Effector memory CD8-positive, alpha-beta T cell (primary cell): ENCODE measurements around the gene CLDN34.

Source experiments
- ATAC-seq: fragments of 150-1000 bp; cut with Tn5 transposase; replicated peaks from 2 replicates; pipeline ENCODE4 v1.10.0; 2021; ENCODE audit warnings: mild to moderate bottlenecking, moderate library complexity
- DNase-seq, 3 experiments: peaks; one replicate each; pipeline ENCODE4 v3.0.0; 2021
- H3K27ac Mint-ChIP-seq, 2 donors: one replicate each; pipeline ENCODE4 v1.8.0; 2022; ENCODE audit warnings: mild to moderate bottlenecking in 2 of 2, mixed read lengths in 2 of 2, moderate library complexity in 2 of 2
- H3K27me3 Mint-ChIP-seq, 2 donors: one replicate each; pipeline ENCODE4 v1.8.0; 2022; ENCODE audit warnings: mixed read lengths in 2 of 2
- H3K36me3 Mint-ChIP-seq: one replicate; pipeline ENCODE4 v1.8.0; 2022; ENCODE audit warnings: mild to moderate bottlenecking, moderate library complexity, mixed read lengths; ENCODE audit not compliant: insufficient read depth
- H3K4me1 Mint-ChIP-seq, 2 donors: one replicate each; pipeline ENCODE4 v1.8.0; 2022; ENCODE audit warnings: low read depth in 2 of 2, mixed read lengths in 2 of 2
- H3K4me3 Mint-ChIP-seq, 2 donors: one replicate each; pipeline ENCODE4 v1.8.0; 2022; ENCODE audit warnings: mild to moderate bottlenecking in 2 of 2, mixed read lengths in 2 of 2, moderate library complexity in 2 of 2
- H3K9me3 Mint-ChIP-seq, 2 donors: one replicate each; pipeline ENCODE4 v1.8.0; 2022; ENCODE audit warnings: mixed read lengths in 2 of 2
- total RNA-seq, 9 experiments: gene quantifications; one replicate each; lab custom pipeline; 2026; lab: John Stamatoyannopoulos, UW

CLDN34 gene
- 0 reads per million in 9 experiments for total RNA-seq

- no peak within 1 kb of the TSS for H3K4me3 Mint-ChIP-seq
- H3K27ac Mint-ChIP-seq, result no peak within 1 kb of the TSS
- no peak for ATAC-seq
- no peaks in the 10 kb centered on the region for H3K36me3 Mint-ChIP-seq
- H3K27me3 Mint-ChIP-seq, result peaks cover 7 to 13% of the 10 kb centered on the region in 2 donors
- H3K9me3 Mint-ChIP-seq, result no peaks in the 10 kb centered on the region
- no peak for DNase-seq
- peaks cover 0 to 2% of the 10 kb centered on the region in 2 donors for H3K4me1 Mint-ChIP-seq
These were observed at the start of gene CLDN34 for GRCh38 chrX:9966775-9967408. CLDN34 (plus strand) TSS chrX:9967358; CDS start chrX:9967358, 0 bp downstream.

GRCh38 chrX:9917861-9918260 lies 49.3 kb upstream of the CLDN34 start:
- Mint-ChIP-seq H3K9me3 (no peaks in the 10 kb centered on the region), H3K27me3 (peaks cover 0 to 6% of the 10 kb centered on the region in 2 donors), H3K4me1 (no peaks in the 10 kb centered on the region), H3K4me3 (no peak overlapping the region), H3K27ac (no peak overlapping the region), H3K36me3 (no peaks in the 10 kb centered on the region)
- ATAC-seq (no peak), DNase-seq (no peak)

- Mint-ChIP-seq H3K27me3 (peaks cover 0 to 6% of the 10 kb centered on the region in 2 donors), H3K4me3 (no peak overlapping the region), H3K36me3 (no peaks in the 10 kb centered on the region), H3K27ac (no peak overlapping the region), H3K4me1 (no peaks in the 10 kb centered on the region), H3K9me3 (no peaks in the 10 kb centered on the region)
- no peak for ATAC-seq
- no peak for DNase-seq
These were observed 47.5 kb upstream of the CLDN34 start for GRCh38 chrX:9919632-9920172.

GRCh38 chrX:9921407-9921806 lies 45.8 kb upstream of the CLDN34 start:
- H3K27ac Mint-ChIP-seq, result no peak overlapping the region
- H3K4me3 Mint-ChIP-seq, result no peak overlapping the region
- no peaks in the 10 kb centered on the region for H3K9me3 Mint-ChIP-seq
- no peaks in the 10 kb centered on the region for H3K36me3 Mint-ChIP-seq
- H3K4me1 Mint-ChIP-seq, result no peaks in the 10 kb centered on the region
- DNase-seq (no peak), ATAC-seq (no peak)
- peaks cover 0 to 6% of the 10 kb centered on the region in 2 donors for H3K27me3 Mint-ChIP-seq

- H3K9me3 Mint-ChIP-seq, result no peaks in the 10 kb centered on the region
- H3K36me3 Mint-ChIP-seq, result no peaks in the 10 kb centered on the region
- no peak for ATAC-seq
- no peaks in the 10 kb centered on the region for H3K4me1 Mint-ChIP-seq
- no peak overlapping the region for H3K4me3 Mint-ChIP-seq
- no peak for DNase-seq
- H3K27me3 Mint-ChIP-seq, result peaks cover 4 to 6% of the 10 kb centered on the region in 2 donors
- no peak overlapping the region for H3K27ac Mint-ChIP-seq
These were observed 43.8 kb upstream of the CLDN34 start for GRCh38 chrX:9923357-9923756.

GRCh38 chrX:9926002-9926401 lies 41.2 kb upstream of the CLDN34 start:
- no peak for DNase-seq
- Mint-ChIP-seq H3K4me3 (no peak overlapping the region), H3K9me3 (no peaks in the 10 kb centered on the region), H3K36me3 (no peaks in the 10 kb centered on the region), H3K27ac (no peak overlapping the region), H3K27me3 (peaks cover 0 to 12% of the 10 kb centered on the region in 2 donors), H3K4me1 (no peaks in the 10 kb centered on the region)
- no peak for ATAC-seq

- Mint-ChIP-seq H3K36me3 (no peaks in the 10 kb centered on the region), H3K27me3 (peaks cover 0 to 12% of the 10 kb centered on the region in 2 donors), H3K9me3 (no peaks in the 10 kb centered on the region), H3K4me3 (no peak overlapping the region), H3K27ac (no peak overlapping the region), H3K4me1 (no peaks in the 10 kb centered on the region)
- ATAC-seq, result no peak
- no peak for DNase-seq
These were observed 39.3 kb upstream of the CLDN34 start for GRCh38 chrX:9927698-9928482.

GRCh38 chrX:9935436-9935835 lies 31.7 kb upstream of the CLDN34 start:
- Mint-ChIP-seq H3K9me3 (no peaks in the 10 kb centered on the region), H3K27me3 (peaks cover 5 to 6% of the 10 kb centered on the region in 2 donors), H3K36me3 (no peaks in the 10 kb centered on the region), H3K4me1 (peaks cover 0 to 2% of the 10 kb centered on the region in 2 donors), H3K27ac (no peak overlapping the region), H3K4me3 (no peak overlapping the region)
- ATAC-seq (no peak), DNase-seq (no peak)

- H3K27me3 Mint-ChIP-seq, result peaks cover 5 to 6% of the 10 kb centered on the region in 2 donors
These were observed 29.4 kb upstream of the CLDN34 start for GRCh38 chrX:9937761-9938160.

GRCh38 chrX:9938516-9938915 lies 28.6 kb upstream of the CLDN34 start:
- ATAC-seq, result no peak
- DNase-seq, result no peak
- H3K4me3 Mint-ChIP-seq, result no peak overlapping the region
- H3K36me3 Mint-ChIP-seq, result peaks cover 2% of the 10 kb centered on the region
- H3K27ac Mint-ChIP-seq, result no peak overlapping the region
- H3K27me3 Mint-ChIP-seq, result peaks cover 5 to 6% of the 10 kb centered on the region in 2 donors
- peaks cover 5 to 13% of the 10 kb centered on the region in 2 donors for H3K4me1 Mint-ChIP-seq
- H3K9me3 Mint-ChIP-seq, result no peaks in the 10 kb centered on the region

More at GRCh38 chrX:9937761-9938160, 29.4 kb upstream of the CLDN34 start:
- Mint-ChIP-seq H3K9me3 (no peaks in the 10 kb centered on the region), H3K36me3 (peaks cover 2% of the 10 kb centered on the region), H3K4me3 (no peak overlapping the region), H3K4me1 (peaks cover 5 to 10% of the 10 kb centered on the region in 2 donors), H3K27ac (no peak overlapping the region)
- ATAC-seq, result no peak
- DNase-seq, result no peak

- ATAC-seq, result no peak
- Mint-ChIP-seq H3K27ac (no peak overlapping the region), H3K27me3 (peaks cover 0 to 6% of the 10 kb centered on the region in 2 donors), H3K4me1 (peaks cover 5 to 13% of the 10 kb centered on the region in 2 donors), H3K36me3 (peaks cover 2% of the 10 kb centered on the region), H3K9me3 (no peaks in the 10 kb centered on the region), H3K4me3 (peak overlapping the region in 1 of 2 donors; percentile 71)
- DNase-seq, result no peak
These were observed 26.7 kb upstream of the CLDN34 start for GRCh38 chrX:9940421-9940820.

GRCh38 chrX:9942086-9942485 lies 25.1 kb upstream of the CLDN34 start:
- peaks cover 2% of the 10 kb centered on the region for H3K36me3 Mint-ChIP-seq
- peak; percentile 94 for ATAC-seq
- H3K27ac Mint-ChIP-seq, result peak overlapping the region in 1 of 2 donors; percentile 67
- H3K27me3 Mint-ChIP-seq, result peaks cover 0 to under 1% of the 10 kb centered on the region in 2 donors
- no peaks in the 10 kb centered on the region for H3K9me3 Mint-ChIP-seq
- H3K4me3 Mint-ChIP-seq, result peak overlapping the region; percentile 55 to 71
- DNase-seq, result peak; percentile 16 to 22 (median 19)
- peaks cover 5 to 13% of the 10 kb centered on the region in 2 donors for H3K4me1 Mint-ChIP-seq

- DNase-seq (no peak), ATAC-seq (no peak)
- Mint-ChIP-seq H3K27me3 (peaks cover 0 to 6% of the 10 kb centered on the region in 2 donors), H3K36me3 (peaks cover 2% of the 10 kb centered on the region), H3K4me3 (no peak overlapping the region), H3K9me3 (no peaks in the 10 kb centered on the region), H3K27ac (no peak overlapping the region), H3K4me1 (peaks cover 5 to 13% of the 10 kb centered on the region in 2 donors)
These were observed 23.7 kb upstream of the CLDN34 start for GRCh38 chrX:9943420-9943819.
